ENCODE measurements around the gene C6orf52.
"Not testable (repeated sequence)": the region's sequence is repeated elsewhere in the genome, so short reads cannot be mapped to it uniquely, and the experiment has no call there.

C6orf52 gene

GRCh38 chr6:10668126-10668917 lies 26.1 kb downstream of the C6orf52 start:
- DNase-seq (ENCODE audit: extremely low read depth, low read depth) = no peak
- TF ChIP-seq, protein P1, sequence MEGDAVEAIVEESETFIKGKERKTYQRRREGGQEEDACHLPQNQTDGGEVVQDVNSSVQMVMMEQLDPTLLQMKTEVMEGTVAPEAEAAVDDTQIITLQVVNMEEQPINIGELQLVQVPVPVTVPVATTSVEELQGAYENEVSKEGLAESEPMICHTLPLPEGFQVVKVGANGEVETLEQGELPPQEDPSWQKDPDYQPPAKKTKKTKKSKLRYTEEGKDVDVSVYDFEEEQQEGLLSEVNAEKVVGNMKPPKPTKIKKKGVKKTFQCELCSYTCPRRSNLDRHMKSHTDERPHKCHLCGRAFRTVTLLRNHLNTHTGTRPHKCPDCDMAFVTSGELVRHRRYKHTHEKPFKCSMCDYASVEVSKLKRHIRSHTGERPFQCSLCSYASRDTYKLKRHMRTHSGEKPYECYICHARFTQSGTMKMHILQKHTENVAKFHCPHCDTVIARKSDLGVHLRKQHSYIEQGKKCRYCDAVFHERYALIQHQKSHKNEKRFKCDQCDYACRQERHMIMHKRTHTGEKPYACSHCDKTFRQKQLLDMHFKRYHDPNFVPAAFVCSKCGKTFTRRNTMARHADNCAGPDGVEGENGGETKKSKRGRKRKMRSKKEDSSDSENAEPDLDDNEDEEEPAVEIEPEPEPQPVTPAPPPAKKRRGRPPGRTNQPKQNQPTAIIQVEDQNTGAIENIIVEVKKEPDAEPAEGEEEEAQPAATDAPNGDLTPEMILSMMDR (IDR thresholded peaks at IDR 0.05; ENCODE audit: low read depth, low read length, missing control alignments) = no peak
- no peak overlapping the region for H3K4me3 ChIP-seq (replicated peaks; ENCODE audit: low read depth, low read length)

DNA sequence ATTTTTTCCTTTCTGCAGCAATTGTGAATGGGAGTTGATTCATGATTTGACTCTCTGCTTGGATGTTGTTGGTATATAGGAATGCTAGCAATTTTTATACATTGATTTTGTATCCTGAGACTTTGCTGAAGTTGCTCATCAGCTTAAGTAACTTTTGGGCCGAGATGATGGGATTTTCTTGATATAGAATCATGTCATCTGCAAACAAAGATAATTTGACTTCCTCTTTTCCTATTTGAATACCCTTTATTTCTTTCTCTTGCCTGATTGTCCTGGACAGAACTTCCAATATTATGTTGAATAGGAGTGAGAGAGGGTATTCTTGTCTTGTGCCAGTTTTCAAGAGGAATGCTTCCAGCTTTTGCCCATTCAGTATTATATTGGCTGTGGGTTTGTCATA lies 28.8 kb downstream of the C6orf52 start:
- DNase-seq (ENCODE audit: extremely low read depth, low read depth); H3K4me3 ChIP-seq (replicated peaks; ENCODE audit: low read depth, low read length): not testable (repeated sequence)

- DNase-seq (ENCODE audit: extremely low read depth, low read depth) = no peak
- H3K4me3 ChIP-seq (replicated peaks; ENCODE audit: low read depth, low read length) = no peak overlapping the region
- TF ChIP-seq, protein P1 (IDR thresholded peaks at IDR 0.05; ENCODE audit: low read depth, low read length, missing control alignments) = no peak
Measured at GRCh38 chr6:10662742-10663141, 31.7 kb downstream of the C6orf52 start.

DNA sequence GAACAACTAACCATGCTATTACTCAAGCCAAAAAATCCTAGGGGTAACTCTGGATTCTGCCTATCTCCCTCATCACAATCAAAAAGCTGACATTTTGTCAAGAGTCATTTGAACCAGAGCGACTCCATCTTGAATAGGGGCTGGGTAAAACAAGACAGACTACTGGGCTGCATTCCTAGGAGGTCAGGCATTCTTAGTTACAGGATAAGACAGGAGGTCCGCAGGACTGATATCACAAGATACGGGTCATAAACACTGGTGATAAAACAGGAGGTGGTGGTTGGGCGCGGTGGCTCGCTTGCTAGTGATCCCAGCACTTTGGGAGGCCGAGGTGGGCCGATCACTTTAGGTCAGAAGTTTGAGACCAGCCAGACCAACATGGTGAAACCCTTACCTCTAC lies 32.2 kb downstream of the C6orf52 start:
- TF ChIP-seq, protein P1 (IDR thresholded peaks at IDR 0.05; ENCODE audit: low read depth, low read length, missing control alignments) = no peak
- H3K4me3 ChIP-seq (replicated peaks; ENCODE audit: low read depth, low read length) = no peak overlapping the region
- no peak for DNase-seq (ENCODE audit: extremely low read depth, low read depth)

DNA sequence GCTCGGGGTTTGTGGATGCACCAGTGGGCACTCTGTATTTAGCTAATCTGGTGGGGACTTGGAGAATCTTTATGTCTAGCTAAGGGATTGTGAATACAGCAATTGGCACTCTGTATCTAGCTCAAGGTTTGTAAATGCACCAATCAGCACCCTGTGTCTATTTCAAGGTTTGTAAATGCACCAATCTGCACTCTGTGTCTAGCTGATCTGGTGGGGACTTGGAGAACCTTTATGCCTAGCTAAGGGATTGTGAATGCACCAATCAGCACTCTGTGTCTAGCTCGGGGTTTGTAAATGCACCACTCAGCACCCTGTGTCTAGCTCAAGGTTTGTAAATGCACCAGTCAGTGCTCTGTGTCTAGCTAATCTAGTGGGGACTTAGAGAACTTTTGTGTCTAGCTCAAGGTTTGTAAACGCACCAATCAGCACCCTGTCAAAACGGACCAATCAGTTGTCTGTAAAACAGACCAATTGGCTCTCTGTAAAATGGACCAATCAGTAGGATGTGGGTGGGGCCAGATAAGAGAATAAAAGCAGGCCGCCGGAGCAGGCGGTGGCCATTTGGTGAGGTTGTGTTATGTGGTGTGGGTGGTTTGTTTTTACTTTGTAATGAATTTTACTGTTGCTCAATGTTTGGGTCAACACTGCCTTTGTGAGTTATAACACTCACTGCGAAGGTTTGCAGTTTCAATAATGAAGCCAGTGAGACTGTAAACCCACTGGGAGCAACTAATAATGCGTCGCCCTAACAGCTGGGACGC lies 33.8 kb downstream of the C6orf52 start:
- not testable (repeated sequence) for H3K4me3 ChIP-seq (replicated peaks; ENCODE audit: low read depth, low read length); DNase-seq (ENCODE audit: extremely low read depth, low read depth)

DNA sequence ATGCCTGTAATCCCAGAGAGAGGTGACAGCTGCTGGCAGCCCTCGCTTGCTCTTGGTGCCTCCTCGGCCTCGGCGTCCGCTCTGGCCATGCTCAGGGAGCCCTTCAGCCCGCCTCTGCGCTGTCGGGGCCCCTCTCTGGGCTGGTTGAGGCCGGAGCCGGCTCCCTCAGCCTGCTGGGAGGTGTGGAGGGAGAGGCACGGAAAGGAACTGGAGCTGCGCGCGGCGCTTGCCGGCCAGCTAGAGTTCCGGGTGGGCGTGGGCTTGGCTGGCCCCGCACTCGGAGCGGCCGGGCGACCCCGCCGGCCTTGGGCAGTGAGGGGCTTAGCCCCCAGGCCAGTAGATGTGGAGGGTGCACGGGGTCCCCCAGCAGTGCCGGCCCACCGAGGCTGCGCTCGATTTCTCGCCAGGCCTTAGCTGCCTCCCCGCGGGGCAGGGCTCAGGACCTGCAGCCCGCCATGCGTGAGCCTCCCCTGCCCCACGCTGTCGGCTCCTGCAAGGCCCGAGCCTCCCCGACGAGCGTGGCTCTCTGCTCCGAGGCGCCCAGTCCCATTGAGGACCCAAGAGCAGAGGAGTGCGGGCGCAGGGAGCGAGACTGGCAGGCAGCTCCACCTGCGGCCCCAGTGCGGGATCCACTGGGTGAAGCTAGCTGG lies 34.6 kb downstream of the C6orf52 start:
- TF ChIP-seq, protein P1 (IDR thresholded peaks at IDR 0.05; ENCODE audit: low read depth, low read length, missing control alignments) = no peak
- DNase-seq (ENCODE audit: extremely low read depth, low read depth) = no peak
- peak overlapping the region; percentile 39 for H3K4me3 ChIP-seq (replicated peaks; ENCODE audit: low read depth, low read length)

GRCh38 chr6:10658910-10659698 lies 35.3 kb downstream of the C6orf52 start:
- DNase-seq (ENCODE audit: extremely low read depth, low read depth) = no peak
- TF ChIP-seq, protein P1 (IDR thresholded peaks at IDR 0.05; ENCODE audit: low read depth, low read length, missing control alignments) = no peak
- H3K4me3 ChIP-seq (replicated peaks; ENCODE audit: low read depth, low read length) = peak overlapping the region; percentile 39

Data from HFF-Myc (cell line).